CD4-positive, alpha-beta memory T cell (primary cell): ENCODE measurements around the gene UXS1. TPM values are rescaled to one million over a fixed set of nuclear protein-coding genes. Genes with fewer than 3 reads are reported as not detected.

Experiments
- CTCF ChIA-PET: fragments of 350-600 bp; sonication (Branson Sonifier 250); formaldehyde crosslinking; loops from one replicate; lab custom pipeline; 2021; ENCODE audit warnings: inconsistent platforms; ENCODE audit not compliant: partially characterized antibody; lab: Charles Lee
- POLR2A ChIA-PET: fragments of 350-600 bp; sonication (Branson Sonifier 250); formaldehyde crosslinking; loops from one replicate; lab custom pipeline; 2021; ENCODE audit not compliant: partially characterized antibody; lab: Charles Lee
- DNase-seq, 5 donors: peaks; one replicate each; pipeline versions ENCODE4 v3.0.0 to v3.0.0-alpha.2; 2020 to 2022; ENCODE audit warnings: mixed read lengths in 1 of 5
- H3K27ac ChIP-seq: one replicate; pipeline ENCODE4 v1.7.0; 2013; ENCODE audit warnings: low read depth, low read length
- H3K27me3 ChIP-seq: 2 replicates; pipeline ENCODE4 v1.7.0; 2013; ENCODE audit warnings: mild to moderate bottlenecking, low read length, moderate library complexity; ENCODE audit not compliant: insufficient read depth
- H3K36me3 ChIP-seq: 2 replicates; pipeline ENCODE4 v1.7.0; 2013; ENCODE audit warnings: mild to moderate bottlenecking, low read length, moderate library complexity; ENCODE audit not compliant: insufficient read depth
- H3K4me1 ChIP-seq: 2 replicates; pipeline ENCODE4 v1.7.0; 2013; ENCODE audit warnings: mild to moderate bottlenecking, low read length, moderate library complexity; ENCODE audit not compliant: insufficient read depth
- H3K4me3 ChIP-seq, 2 donors: one replicate each; pipeline ENCODE4 v1.7.0; 2013; ENCODE audit warnings: low read length in 2 of 2, mild to moderate bottlenecking in 1 of 2
- H3K9me3 ChIP-seq, 2 donors: one replicate each; pipeline ENCODE4 v1.7.0; 2013; ENCODE audit warnings: low read length in 2 of 2, control low read depth in 1 of 2; ENCODE audit not compliant: control insufficient read depth in 1 of 2
- H3K27ac Mint-ChIP-seq, 7 donors: one replicate each; pipeline ENCODE4 v1.8.0; 2020 to 2021; ENCODE audit warnings: mixed read lengths in 7 of 7, mild to moderate bottlenecking in 6 of 7, inconsistent platforms in 3 of 7, moderate library complexity in 3 of 7
- H3K27me3 Mint-ChIP-seq, 2 donors: one replicate each; pipeline ENCODE4 v1.8.0; 2020 to 2021; ENCODE audit warnings: mixed read lengths in 2 of 2
- H3K36me3 Mint-ChIP-seq, 2 donors: one replicate each; pipeline ENCODE4 v1.8.0; 2020 to 2021; ENCODE audit warnings: mixed read lengths in 2 of 2, inconsistent platforms in 1 of 2, mild to moderate bottlenecking in 1 of 2
- H3K4me1 Mint-ChIP-seq, 4 donors: one replicate each; pipeline ENCODE4 v1.8.0; 2020 to 2021; ENCODE audit warnings: mixed read lengths in 4 of 4, mild to moderate bottlenecking in 1 of 4
- H3K4me3 Mint-ChIP-seq, 8 donors: one replicate each; pipeline ENCODE4 v1.8.0; 2020 to 2021; ENCODE audit warnings: mixed read lengths in 8 of 8, mild to moderate bottlenecking in 7 of 8, moderate library complexity in 6 of 8, inconsistent platforms in 3 of 8
- H3K9me3 Mint-ChIP-seq, 8 donors: one replicate each; pipeline ENCODE4 v1.8.0; 2020 to 2021; ENCODE audit warnings: mixed read lengths in 8 of 8, mild to moderate bottlenecking in 5 of 8, inconsistent platforms in 3 of 8, moderate library complexity in 1 of 8
- intact Hi-C: fragments of 100-400 bp; cut with micrococcal nuclease; formaldehyde crosslinking; loops from one replicate; pipeline ENCODE4 v1.15.1; 2023
- polyA plus RNA-seq, 2 donors: library from polyadenylated mRNA; unstranded; fragments of 300-500 nt; fragmentation: Illumina TruSeq; gene quantifications; one replicate each; pipeline ENCODE4 v1.2.3, GENCODE V29; 2021
- total RNA-seq, 2 experiments: library from RNA; stranded (reverse); gene quantifications; one replicate each; pipeline ENCODE4 v1.2.3, GENCODE V29; 2021

Gene UXS1
- total and polyA plus RNA-seq, 4 experiments from 2014 or later, result 87.2 to 150 (median 118) TPM

DNA sequence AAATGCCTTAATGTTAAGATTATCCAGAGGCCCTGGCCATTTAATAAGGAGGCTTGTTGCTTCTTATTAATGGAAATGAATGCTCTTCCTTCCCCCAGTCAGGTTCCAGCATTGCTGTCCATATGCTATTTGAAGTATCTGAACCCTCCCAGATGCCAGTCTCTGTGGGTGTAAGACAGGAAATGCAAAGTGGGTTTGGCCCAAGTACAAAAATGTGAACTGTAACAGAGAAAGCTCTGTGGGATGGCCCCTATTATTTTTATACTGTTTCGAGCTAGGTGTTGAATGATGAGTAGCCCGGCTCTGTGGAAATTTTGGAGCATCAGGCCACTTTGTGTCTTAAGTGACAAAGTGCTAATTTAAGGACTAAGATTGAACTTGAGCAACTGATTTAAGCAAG, 141.0 kb downstream of the UXS1 start:
- ChIA-PET CTCF (interaction anchor here (1.0 to 3.2 kb wide), 5 partner anchors 18 to 134 kb away, joined by 3 to 14 read pairs (median 5); no protein-coding TSS in a partner anchor), POLR2A (interaction anchor here (1.0 to 2.6 kb wide), 5 partner anchors 9 to 124 kb away, joined by 3 to 12 read pairs (median 5); a partner anchor contains a TSS)
- peaks cover 0 to 2% (median 0%) of the 10 kb centered on the region in 8 donors for H3K9me3 Mint-ChIP-seq
- no peaks in the 10 kb centered on the region for H3K36me3 ChIP-seq
- H3K4me3 Mint-ChIP-seq, result peak overlapping the region; percentile 33 to 85 (median 71)
- intact Hi-C loops, result loop anchor here (1.0 to 5.0 kb wide), 2 partner anchors 32 to 66 kb away; no protein-coding TSS in a partner anchor
- H3K4me1 ChIP-seq, result peaks cover 65% of the 10 kb centered on the region
- H3K27ac ChIP-seq, result no peak overlapping the region
- no peaks in the 10 kb centered on the region for H3K27me3 ChIP-seq
- H3K36me3 Mint-ChIP-seq, result no peaks in the 10 kb centered on the region
- no peaks in the 10 kb centered on the region for H3K27me3 Mint-ChIP-seq
- H3K4me3 ChIP-seq, result no peak overlapping the region
- H3K9me3 ChIP-seq, result no peaks in the 10 kb centered on the region
- DNase-seq, result peak in 4 of 5 donors; percentile 31 to 39 (median 36)
- H3K27ac Mint-ChIP-seq, result peak overlapping the region in 4 of 7 donors; percentile 21 to 82 (median 71)
- peaks cover 48 to 72% (median 63%) of the 10 kb centered on the region in 4 donors for H3K4me1 Mint-ChIP-seq

DNA sequence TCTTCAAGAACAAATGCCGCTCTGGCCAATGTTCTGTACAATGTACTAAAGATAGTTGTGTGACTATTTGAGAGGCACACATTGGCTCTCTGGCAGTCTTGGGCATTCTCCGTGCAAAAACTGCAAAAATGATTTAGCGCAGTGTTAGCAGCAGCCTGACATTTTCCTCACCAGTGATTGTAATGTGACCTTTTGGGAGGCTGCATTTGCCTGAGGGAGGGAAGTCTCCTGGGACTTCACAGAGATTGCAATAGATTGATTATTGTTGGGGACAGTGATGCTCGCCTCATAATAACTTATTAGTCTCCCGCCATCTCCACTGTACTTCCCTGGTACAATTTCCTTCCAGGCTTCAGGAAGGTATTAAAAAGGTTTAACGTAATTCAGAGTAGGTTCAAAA, 149.2 kb downstream of the UXS1 start:
- ChIA-PET POLR2A (no interaction called here), CTCF (no interaction called here)
- no peak for DNase-seq
- Mint-ChIP-seq H3K4me3 (no peak overlapping the region), H3K27me3 (no peaks in the 10 kb centered on the region), H3K4me1 (peaks cover 0 to 8% (median 5%) of the 10 kb centered on the region in 4 donors), H3K36me3 (no peaks in the 10 kb centered on the region), H3K27ac (no peak overlapping the region), H3K9me3 (no peaks in the 10 kb centered on the region)
- Histone ChIP-seq H3K27me3 (no peaks in the 10 kb centered on the region), H3K36me3 (no peaks in the 10 kb centered on the region), H3K4me3 (no peak overlapping the region), H3K4me1 (no peaks in the 10 kb centered on the region), H3K27ac (no peak overlapping the region), H3K9me3 (no peaks in the 10 kb centered on the region)
- intact Hi-C loops, result no loop called here

DNA sequence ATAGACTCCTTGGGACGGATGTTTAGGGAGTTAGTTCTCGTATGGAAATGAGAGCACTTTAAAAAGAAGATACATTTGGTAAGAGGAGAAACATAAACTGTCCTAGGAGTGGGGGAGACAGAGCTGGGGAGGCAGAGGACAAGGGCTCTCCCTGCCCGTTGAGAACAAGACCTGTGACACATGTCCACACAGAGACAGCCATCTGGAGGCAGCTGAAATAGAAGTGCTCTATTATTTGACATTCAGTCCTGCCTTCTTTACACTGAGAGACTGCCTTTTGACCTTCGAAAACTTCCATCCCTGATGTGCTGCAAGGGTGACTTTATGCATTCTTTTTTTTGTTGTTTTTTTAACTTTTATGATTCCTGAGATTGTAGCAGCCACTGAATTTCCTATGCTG, 150.1 kb downstream of the UXS1 start:
- ChIA-PET POLR2A (no interaction called here), CTCF (no interaction called here)
- H3K4me1 ChIP-seq, result no peaks in the 10 kb centered on the region
- no peaks in the 10 kb centered on the region for H3K27me3 ChIP-seq
- Mint-ChIP-seq H3K36me3 (no peaks in the 10 kb centered on the region), H3K27ac (peak overlapping the region in 1 of 7 donors; percentile 36), H3K9me3 (no peaks in the 10 kb centered on the region), H3K4me3 (no peak overlapping the region), H3K4me1 (peaks cover 0 to 6% (median 2%) of the 10 kb centered on the region in 4 donors), H3K27me3 (no peaks in the 10 kb centered on the region)
- no peaks in the 10 kb centered on the region for H3K36me3 ChIP-seq
- no peak overlapping the region for H3K27ac ChIP-seq
- intact Hi-C loops, result no loop called here
- H3K4me3 ChIP-seq, result no peak overlapping the region
- DNase-seq, result no peak
- no peaks in the 10 kb centered on the region for H3K9me3 ChIP-seq
